ENCODE data around the gene CSNK1G1. TPM values are rescaled to one million over a fixed set of nuclear protein-coding genes. Genes with fewer than 3 reads are reported as not detected.

CSNK1G1 gene
- total and polyA plus RNA-seq, 2 donors (not counting 1 experiment from before 2014, with no cell fraction given), result 18.2 to 27.1 TPM

DNA sequence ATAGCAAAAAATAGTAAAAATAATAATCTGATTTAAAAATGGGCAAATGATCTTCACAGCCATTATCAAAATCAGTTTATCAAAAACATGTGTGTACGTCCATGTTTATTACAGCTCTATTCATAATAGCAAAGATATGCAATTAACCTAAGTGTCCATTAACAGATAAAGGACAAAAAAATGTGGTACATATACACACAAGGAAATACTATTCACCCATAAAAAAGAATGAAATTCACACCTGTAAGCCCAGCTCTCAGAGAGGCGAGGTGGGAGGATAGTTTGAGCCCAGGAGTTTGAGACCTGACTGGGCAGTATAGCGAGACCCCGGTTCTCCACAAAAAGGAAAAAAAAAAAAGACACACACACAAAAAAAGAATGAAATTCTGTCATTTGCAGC lies 110.6 kb downstream of the CSNK1G1 start:
- H3K4me2 ChIP-seq (ENCODE audit: extremely low read depth, insufficient read depth, low read length), result no peak overlapping the region
- H2AFZ ChIP-seq (ENCODE audit: low read length), result no peak overlapping the region
- TF ChIP-seq EZH2 (IDR thresholded peaks at IDR 0.05; ENCODE audit: low read length, missing control alignments), result no peak
- TF ChIP-seq, protein P1, sequence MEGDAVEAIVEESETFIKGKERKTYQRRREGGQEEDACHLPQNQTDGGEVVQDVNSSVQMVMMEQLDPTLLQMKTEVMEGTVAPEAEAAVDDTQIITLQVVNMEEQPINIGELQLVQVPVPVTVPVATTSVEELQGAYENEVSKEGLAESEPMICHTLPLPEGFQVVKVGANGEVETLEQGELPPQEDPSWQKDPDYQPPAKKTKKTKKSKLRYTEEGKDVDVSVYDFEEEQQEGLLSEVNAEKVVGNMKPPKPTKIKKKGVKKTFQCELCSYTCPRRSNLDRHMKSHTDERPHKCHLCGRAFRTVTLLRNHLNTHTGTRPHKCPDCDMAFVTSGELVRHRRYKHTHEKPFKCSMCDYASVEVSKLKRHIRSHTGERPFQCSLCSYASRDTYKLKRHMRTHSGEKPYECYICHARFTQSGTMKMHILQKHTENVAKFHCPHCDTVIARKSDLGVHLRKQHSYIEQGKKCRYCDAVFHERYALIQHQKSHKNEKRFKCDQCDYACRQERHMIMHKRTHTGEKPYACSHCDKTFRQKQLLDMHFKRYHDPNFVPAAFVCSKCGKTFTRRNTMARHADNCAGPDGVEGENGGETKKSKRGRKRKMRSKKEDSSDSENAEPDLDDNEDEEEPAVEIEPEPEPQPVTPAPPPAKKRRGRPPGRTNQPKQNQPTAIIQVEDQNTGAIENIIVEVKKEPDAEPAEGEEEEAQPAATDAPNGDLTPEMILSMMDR (conservative IDR thresholded peaks at IDR 0.05 in 1 of 2, IDR thresholded peaks at IDR 0.05 in 1 of 2; ENCODE audit: low read depth in 1 of 2, low read length in 2 of 2), result no peak
- H3K4me1 ChIP-seq (ENCODE audit: control insufficient read depth, extremely low read depth, insufficient read depth, low read length), result peaks cover 12% of the 10 kb centered on the region
- no peak for DNase-seq (ENCODE audit: low read depth in 2 of 2)
- no peaks in the 10 kb centered on the region for H3K36me3 ChIP-seq (ENCODE audit: control insufficient read depth, insufficient read depth, low read length)
- no peak overlapping the region for H3K27ac ChIP-seq (ENCODE audit: insufficient read depth, low read length)
- H3K79me2 ChIP-seq (ENCODE audit: control insufficient read depth, insufficient read depth, low read length), result peaks cover 6% of the 10 kb centered on the region
- H3K4me3 ChIP-seq (replicated peaks in 1 of 4; ENCODE audit: control extremely low read depth in 1 of 4, insufficient read depth in 1 of 4, low read depth in 3 of 4, low read length in 4 of 4), result no peak overlapping the region
- H3K9ac ChIP-seq (ENCODE audit: insufficient read depth, low read length), result no peak overlapping the region
- H3K9me3 ChIP-seq (ENCODE audit: control insufficient read depth, insufficient read depth, low read depth, low read length), result no peaks in the 10 kb centered on the region
- H3K27me3 ChIP-seq (ENCODE audit: control insufficient read depth, insufficient read depth, low read length), result no peaks in the 10 kb centered on the region
- no peaks in the 10 kb centered on the region for H4K20me1 ChIP-seq (ENCODE audit: control insufficient read depth, extremely low read depth, insufficient read depth, low read length)

DNA sequence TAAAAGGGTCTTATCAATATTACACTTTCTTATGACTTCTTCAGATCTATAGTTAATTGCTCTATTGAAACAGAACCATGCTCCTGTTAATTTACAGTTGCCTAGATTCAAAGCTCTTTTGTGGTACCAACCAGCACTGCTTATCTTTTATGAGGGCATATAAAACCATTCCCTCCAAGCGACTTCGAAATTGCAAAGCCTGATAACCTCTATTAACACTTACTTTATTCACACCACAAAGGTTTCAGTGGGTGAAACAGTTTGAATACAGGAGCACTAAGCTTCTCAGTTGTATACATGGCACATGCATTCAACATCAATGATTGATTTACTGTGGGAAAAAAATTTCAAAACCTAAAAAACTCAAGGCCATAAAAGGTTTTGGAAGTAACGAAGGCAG lies 118.3 kb downstream of the CSNK1G1 start:
- Histone ChIP-seq H3K9me3 (ENCODE audit: control insufficient read depth, insufficient read depth, low read depth, low read length) (no peaks in the 10 kb centered on the region), H3K27ac (ENCODE audit: insufficient read depth, low read length) (no peak overlapping the region), H3K9ac (ENCODE audit: insufficient read depth, low read length) (no peak overlapping the region), H3K4me3 (replicated peaks in 1 of 4; ENCODE audit: control extremely low read depth in 1 of 4, insufficient read depth in 1 of 4, low read depth in 3 of 4, low read length in 4 of 4) (no peak overlapping the region), H3K36me3 (ENCODE audit: control insufficient read depth, insufficient read depth, low read length) (no peaks in the 10 kb centered on the region), H3K4me2 (ENCODE audit: extremely low read depth, insufficient read depth, low read length) (no peak overlapping the region), H3K27me3 (ENCODE audit: control insufficient read depth, insufficient read depth, low read length) (no peaks in the 10 kb centered on the region), H2AFZ (ENCODE audit: low read length) (no peak overlapping the region), H3K79me2 (ENCODE audit: control insufficient read depth, insufficient read depth, low read length) (peaks cover 4% of the 10 kb centered on the region), H3K4me1 (ENCODE audit: control insufficient read depth, extremely low read depth, insufficient read depth, low read length) (peaks cover 1% of the 10 kb centered on the region), H4K20me1 (ENCODE audit: control insufficient read depth, extremely low read depth, insufficient read depth, low read length) (no peaks in the 10 kb centered on the region)
- no peak for DNase-seq (ENCODE audit: low read depth in 2 of 2)
- no peak for TF ChIP-seq EZH2 (IDR thresholded peaks at IDR 0.05; ENCODE audit: low read length, missing control alignments)
- TF ChIP-seq, protein P1 (conservative IDR thresholded peaks at IDR 0.05 in 1 of 2, IDR thresholded peaks at IDR 0.05 in 1 of 2; ENCODE audit: low read depth in 1 of 2, low read length in 2 of 2), result no peak

DNA sequence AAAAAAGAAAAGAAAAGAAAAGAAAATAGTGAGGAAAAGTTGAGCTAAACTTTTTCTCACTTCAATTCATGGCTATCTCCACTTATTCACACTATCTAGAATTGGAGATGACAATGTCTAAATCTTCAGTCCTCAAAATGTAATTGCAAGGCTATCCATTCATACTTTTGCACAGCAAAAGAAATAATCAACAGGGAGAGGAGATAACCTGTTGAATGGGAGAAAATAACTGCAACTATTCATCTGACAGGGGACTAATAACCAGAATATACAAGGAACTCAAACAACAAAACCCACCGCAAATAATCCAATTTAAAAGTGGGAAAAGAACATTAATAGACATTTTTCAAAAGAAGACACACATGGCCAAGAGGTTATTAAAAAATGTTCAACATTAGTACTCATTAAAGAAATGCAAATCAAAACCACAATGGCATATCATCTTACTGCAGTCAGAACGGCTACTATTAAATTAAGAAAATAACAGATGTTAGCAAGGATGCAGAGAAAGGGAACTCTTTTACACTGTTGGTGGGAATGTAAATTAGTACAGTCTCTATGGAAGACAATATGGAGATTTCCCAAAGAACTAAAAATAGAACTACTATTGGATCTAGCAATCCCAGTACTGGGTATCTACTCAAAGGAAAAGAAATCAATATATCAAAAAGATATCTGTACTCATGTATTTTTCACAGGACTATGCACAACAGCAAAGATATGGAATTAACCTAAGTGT lies 119.6 kb downstream of the CSNK1G1 start:
- H4K20me1 ChIP-seq (ENCODE audit: control insufficient read depth, extremely low read depth, insufficient read depth, low read length), result no peaks in the 10 kb centered on the region

More for the DNA sequence above, 119.6 kb downstream of the CSNK1G1 start:
- H3K4me2 ChIP-seq (ENCODE audit: extremely low read depth, insufficient read depth, low read length), result no peak overlapping the region
- H3K4me3 ChIP-seq (replicated peaks in 1 of 4; ENCODE audit: control extremely low read depth in 1 of 4, insufficient read depth in 1 of 4, low read depth in 3 of 4, low read length in 4 of 4), result no peak overlapping the region
- H3K9ac ChIP-seq (ENCODE audit: insufficient read depth, low read length), result no peak overlapping the region
- DNase-seq (ENCODE audit: low read depth in 2 of 2), result no peak
- TF ChIP-seq, protein P1 (conservative IDR thresholded peaks at IDR 0.05 in 1 of 2, IDR thresholded peaks at IDR 0.05 in 1 of 2; ENCODE audit: low read depth in 1 of 2, low read length in 2 of 2), result no peak
- no peak for TF ChIP-seq EZH2 (IDR thresholded peaks at IDR 0.05; ENCODE audit: low read length, missing control alignments)
- no peaks in the 10 kb centered on the region for H3K9me3 ChIP-seq (ENCODE audit: control insufficient read depth, insufficient read depth, low read depth, low read length)
- peaks cover 2% of the 10 kb centered on the region for H3K4me1 ChIP-seq (ENCODE audit: control insufficient read depth, extremely low read depth, insufficient read depth, low read length)
- no peak overlapping the region for H2AFZ ChIP-seq (ENCODE audit: low read length)
- H3K27me3 ChIP-seq (ENCODE audit: control insufficient read depth, insufficient read depth, low read length), result no peaks in the 10 kb centered on the region
- no peaks in the 10 kb centered on the region for H3K36me3 ChIP-seq (ENCODE audit: control insufficient read depth, insufficient read depth, low read length)
- H3K27ac ChIP-seq (ENCODE audit: insufficient read depth, low read length), result no peak overlapping the region
- no peaks in the 10 kb centered on the region for H3K79me2 ChIP-seq (ENCODE audit: control insufficient read depth, insufficient read depth, low read length)
